ENCODE measurements around the gene SIAH3. TPM values are rescaled to one million over a fixed set of nuclear protein-coding genes. Genes with fewer than 3 reads are reported as not detected.

The SIAH3 gene
- total RNA-seq, 1 experiment from 2014 or later = not detected

- no peak overlapping the region for H3K18ac ChIP-seq (ENCODE audit: insufficient read length, low read depth, low read length)
- no peaks in the 10 kb centered on the region for H3K4me1 ChIP-seq (ENCODE audit: insufficient read depth, low read length)
- H3K4ac ChIP-seq (ENCODE audit: low read depth, low read length) = no peak overlapping the region
- Mint-ChIP-seq H3K27me3 (ENCODE audit: low read depth) (peaks cover 2% of the 10 kb centered on the region; the same call in 1 of the 2 replicates), H3K27ac (no peak overlapping the region), H3K4me3 (no peak overlapping the region), H3K9me3 (peaks cover 3 to 4% of the 10 kb centered on the region in 2 experiments; a peak in 2 of 5 replicates), H3K36me3 (ENCODE audit: insufficient read depth in 1 of 3, low read depth in 3 of 3) (no peaks in the 10 kb centered on the region), H3K4me1 (peaks cover 0 to 7% of the 10 kb centered on the region in 2 experiments; a peak in 2 of 4 replicates)
- H3K14ac ChIP-seq (ENCODE audit: insufficient read depth, low read length) = no peak overlapping the region
- no peak overlapping the region for H4K5ac ChIP-seq (ENCODE audit: insufficient read length, low read depth, low read length)
- H4K20me1 ChIP-seq (ENCODE audit: control insufficient read depth, insufficient read depth, insufficient read length) = no peaks in the 10 kb centered on the region
- no peaks in the 10 kb centered on the region for H3K23me2 ChIP-seq (ENCODE audit: insufficient read length, low read depth, low read length, poor library complexity, severe bottlenecking)
- H2BK120ac ChIP-seq (ENCODE audit: low read depth, low read length, poor library complexity, severe bottlenecking) = no peak overlapping the region
- H3K27me3 ChIP-seq (ENCODE audit: insufficient read depth, low read length) = no peaks in the 10 kb centered on the region
- no peaks in the 10 kb centered on the region for H3K79me1 ChIP-seq (ENCODE audit: insufficient read depth, low read depth, low read length, poor library complexity, severe bottlenecking)
- no CpG with 5 or more reads among the region's 6 CpGs for WGBS (ENCODE audit: extremely low coverage, insufficient read length, low lambda C conversion rate)
- no peak overlapping the region for H3K4me2 ChIP-seq (ENCODE audit: insufficient read depth, insufficient read length, low read length)
- TF ChIP-seq CTCF (conservative IDR thresholded peaks at IDR 0.05) = no peak
- no peak overlapping the region for H2BK12ac ChIP-seq (ENCODE audit: insufficient read length, low read depth, low read length)
- no peak overlapping the region for H3K56ac ChIP-seq (ENCODE audit: insufficient read length, low read depth, low read length)
- H2BK20ac ChIP-seq (ENCODE audit: low read depth, low read length, poor library complexity, severe bottlenecking) = no peak overlapping the region
- H3T11ph ChIP-seq (ENCODE audit: low read length) = no peak overlapping the region
- no peak overlapping the region for H2BK5ac ChIP-seq (ENCODE audit: insufficient read length, low read length)
- H3K9me3 ChIP-seq (ENCODE audit: control insufficient read depth, low read depth, low read length) = no peaks in the 10 kb centered on the region
- no peak overlapping the region for H4K91ac ChIP-seq (ENCODE audit: insufficient read length, low read depth, low read length)
- no peak overlapping the region for H2AK5ac ChIP-seq (ENCODE audit: insufficient read length, low read length)
- no peak overlapping the region for H3K23ac ChIP-seq (ENCODE audit: insufficient read length, low read depth, low read length)
- DNase-seq = no peak
- H2BK15ac ChIP-seq (ENCODE audit: low read depth, low read length) = no peak overlapping the region
- H4K8ac ChIP-seq (replicated peaks; ENCODE audit: insufficient read length, low read depth, low read length) = no peak overlapping the region
- H3K9ac ChIP-seq (ENCODE audit: extremely low read depth, insufficient read length, low read length) = no peak overlapping the region
- H3K27ac ChIP-seq (ENCODE audit: insufficient read length, low read depth, low read length) = no peak overlapping the region
- no peaks in the 10 kb centered on the region for H3K79me2 ChIP-seq (ENCODE audit: insufficient read depth, low read length)
- H2AFZ ChIP-seq (ENCODE audit: low read length) = no peak overlapping the region
Observed at GRCh38 chr13:45808925-45809324, 42.6 kb downstream of the SIAH3 start.
